PC-9 (cell line): Measurements from ENCODE around the gene RUNX1. TPM values are rescaled to one million over a fixed set of nuclear protein-coding genes. Genes with fewer than 3 reads are reported as not detected.

Source experiments
- BruUV-seq: library from RNA; stranded (reverse); fragments of 400-500 nt; replicated peaks from 2 replicates; lab custom pipeline; 2021; lab: Mats Ljungman, UMichigan
- CTCF ChIA-PET: fragments of 300-600 bp; sonication (Branson Sonifier 250); formaldehyde crosslinking; loops from one replicate; lab custom pipeline; 2022; ENCODE audit warnings: antibody characterized with exemption; lab: Charles Lee
- POLR2A ChIA-PET: fragments of 300-600 bp; sonication (Branson Sonifier 250); formaldehyde crosslinking; loops from one replicate; lab custom pipeline; 2022; ENCODE audit warnings: antibody characterized with exemption; ENCODE audit not compliant: unreplicated experiment; lab: Charles Lee
- DNase-seq, 2 experiments: peaks; one replicate each; pipeline versions ENCODE4 v3.0.0 to v3.0.0-alpha.2; 2015 to 2022; ENCODE audit warnings: mixed read lengths in 1 of 2
- H2AFZ ChIP-seq: fragments of 200-600 bp; sonication (generic); 2 replicates; pipeline ENCODE4 v1.8.1; 2017; ENCODE audit warnings: antibody characterized with exemption
- H3F3A ChIP-seq: fragments of 200-600 bp; sonication (generic); 2 replicates; pipeline ENCODE4 v1.8.1; 2017; ENCODE audit warnings: antibody characterized with exemption, mild to moderate bottlenecking, low read depth; ENCODE audit not compliant: insufficient read depth
- H3K27ac ChIP-seq: fragments of 200-600 bp; sonication (generic); 2 replicates; pipeline ENCODE4 v1.6.1; 2016; ENCODE audit warnings: mixed run types
- H3K27me3 ChIP-seq: fragments of 200-600 bp; sonication (generic); 2 replicates; pipeline ENCODE4 v1.6.1; 2016; ENCODE audit warnings: low read depth, mixed run types; ENCODE audit not compliant: insufficient read depth
- H3K36me3 ChIP-seq: fragments of 200-600 bp; sonication (generic); 2 replicates; pipeline ENCODE4 v1.6.1; 2016; ENCODE audit warnings: low read depth, mixed run types
- H3K4me1 ChIP-seq: fragments of 200-600 bp; sonication (generic); replicated peaks from 2 replicates; pipeline ENCODE4 v1.6.1; 2016; ENCODE audit warnings: mixed run types; ENCODE audit not compliant: insufficient read depth
- H3K4me2 ChIP-seq: fragments of 200-600 bp; sonication (generic); 2 replicates; pipeline ENCODE4 v1.6.1; 2017; ENCODE audit warnings: mixed run types
- H3K4me3 ChIP-seq: fragments of 200-600 bp; sonication (generic); 2 replicates; pipeline ENCODE4 v1.6.1; 2016; ENCODE audit warnings: mixed run types
- H3K79me2 ChIP-seq: fragments of 200-600 bp; sonication (generic); 2 replicates; pipeline ENCODE4 v1.6.1; 2017; ENCODE audit warnings: low read depth, mixed run types
- H3K9me2 ChIP-seq: fragments of 200-600 bp; sonication (generic); 2 replicates; pipeline ENCODE4 v1.8.1; 2017; ENCODE audit warnings: mild to moderate bottlenecking; ENCODE audit not compliant: insufficient read depth
- H3K9me3 ChIP-seq: fragments of 200-600 bp; sonication (generic); 2 replicates; pipeline ENCODE4 v1.8.1; 2016; ENCODE audit warnings: low read depth; ENCODE audit not compliant: insufficient read depth
- H4K20me1 ChIP-seq: fragments of 200-600 bp; sonication (generic); 2 replicates; pipeline ENCODE4 v1.8.1; 2017; ENCODE audit not compliant: insufficient read depth
- EZH2 ChIP-seq: fragments of 200-600 bp; sonication (generic); IDR thresholded peaks from 2 replicates; pipeline ENCODE4 v1.8.0; 2017; ENCODE audit warnings: antibody characterized with exemption, low read depth
- intact Hi-C: fragments of 100-400 bp; cut with micrococcal nuclease; formaldehyde crosslinking; loops from one replicate; pipeline ENCODE4 v1.10.0; 2022; ENCODE audit not compliant: unreplicated experiment
- total RNA-seq: library from RNA; stranded (reverse); gene quantifications from 2 replicates; pipeline ENCODE4 v1.2.3, GENCODE V29; 2021
- TF ChIP-seq, protein P1 (sequence below): fragments of 200-600 bp; sonication (generic); conservative IDR thresholded peaks from 2 replicates; pipeline ENCODE4 v1.6.1; 2017; ENCODE audit warnings: mixed run types, antibody characterized with exemption, mild to moderate bottlenecking, moderate library complexity

Gene RUNX1
- total RNA-seq, 1 experiment from 2014 or later = 58.5 TPM

DNA sequence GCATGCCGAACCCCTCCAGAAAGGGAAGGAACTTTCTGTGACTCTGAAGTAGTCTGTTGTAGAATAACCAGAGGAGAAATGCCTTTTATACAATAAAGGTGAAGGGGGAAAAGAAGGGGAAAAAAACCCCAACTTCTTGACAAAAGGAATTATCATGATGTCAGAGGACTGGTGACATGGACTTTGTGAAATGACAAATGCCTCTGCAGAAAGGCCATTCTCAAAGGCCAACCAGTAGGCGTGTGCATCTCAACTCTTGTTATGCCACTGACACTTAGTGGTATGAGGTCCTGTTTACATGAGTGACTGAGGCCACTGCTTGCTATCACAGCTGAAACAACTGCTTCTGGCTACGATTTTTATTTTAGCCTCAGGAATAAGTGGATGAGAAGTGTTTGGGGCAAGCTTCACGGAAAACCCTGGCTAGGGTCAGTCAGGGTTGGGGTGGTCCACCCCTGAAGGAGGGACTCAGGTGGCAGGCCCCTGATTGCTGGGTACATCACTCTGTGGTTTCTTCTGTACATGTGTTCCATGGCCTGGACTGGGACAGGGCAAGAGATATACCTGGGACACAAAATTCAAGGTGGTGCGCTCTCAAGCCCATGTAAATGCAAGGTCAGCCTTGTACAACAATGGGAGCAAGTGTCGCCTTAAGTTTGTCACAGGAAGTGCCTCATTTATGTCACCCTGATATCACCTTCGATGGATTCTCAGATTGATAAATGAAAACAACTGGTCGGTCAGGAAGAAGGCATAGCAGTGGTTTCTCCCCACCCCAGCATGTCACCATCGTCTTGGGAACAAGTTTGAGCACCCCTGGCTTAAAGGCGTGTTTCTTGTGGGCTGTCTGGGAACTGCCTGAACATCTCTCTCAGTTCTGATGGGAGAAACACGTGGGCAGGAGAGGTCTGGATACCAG lies 12.4 kb downstream of the RUNX1 start:
- ChIA-PET CTCF (no interaction called here), POLR2A (interaction anchor here (0.5 kb wide), 1 partner anchor 157 kb away, joined by 5 read pairs; no protein-coding TSS in a partner anchor)
- H3K4me1 ChIP-seq = no peaks in the 10 kb centered on the region
- DNase-seq = no peak
- H3K27me3 ChIP-seq = no peaks in the 10 kb centered on the region
- peaks cover 94% of the 10 kb centered on the region for H3K79me2 ChIP-seq
- intact Hi-C loops = no loop called here
- no TSS peak for BruUV-seq
- H3K4me2 ChIP-seq = no peak overlapping the region
- no peaks in the 10 kb centered on the region for H3F3A ChIP-seq
- no peaks in the 10 kb centered on the region for H3K9me2 ChIP-seq
- H4K20me1 ChIP-seq = peaks cover 6% of the 10 kb centered on the region; the same call in 1 of the 2 replicates
- TF ChIP-seq, protein P1, sequence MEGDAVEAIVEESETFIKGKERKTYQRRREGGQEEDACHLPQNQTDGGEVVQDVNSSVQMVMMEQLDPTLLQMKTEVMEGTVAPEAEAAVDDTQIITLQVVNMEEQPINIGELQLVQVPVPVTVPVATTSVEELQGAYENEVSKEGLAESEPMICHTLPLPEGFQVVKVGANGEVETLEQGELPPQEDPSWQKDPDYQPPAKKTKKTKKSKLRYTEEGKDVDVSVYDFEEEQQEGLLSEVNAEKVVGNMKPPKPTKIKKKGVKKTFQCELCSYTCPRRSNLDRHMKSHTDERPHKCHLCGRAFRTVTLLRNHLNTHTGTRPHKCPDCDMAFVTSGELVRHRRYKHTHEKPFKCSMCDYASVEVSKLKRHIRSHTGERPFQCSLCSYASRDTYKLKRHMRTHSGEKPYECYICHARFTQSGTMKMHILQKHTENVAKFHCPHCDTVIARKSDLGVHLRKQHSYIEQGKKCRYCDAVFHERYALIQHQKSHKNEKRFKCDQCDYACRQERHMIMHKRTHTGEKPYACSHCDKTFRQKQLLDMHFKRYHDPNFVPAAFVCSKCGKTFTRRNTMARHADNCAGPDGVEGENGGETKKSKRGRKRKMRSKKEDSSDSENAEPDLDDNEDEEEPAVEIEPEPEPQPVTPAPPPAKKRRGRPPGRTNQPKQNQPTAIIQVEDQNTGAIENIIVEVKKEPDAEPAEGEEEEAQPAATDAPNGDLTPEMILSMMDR = no peak
- TF ChIP-seq EZH2 = no peak
- H3K27ac ChIP-seq = no peak overlapping the region
- H3K36me3 ChIP-seq = peaks cover 42% of the 10 kb centered on the region
- no peaks in the 10 kb centered on the region for H3K9me3 ChIP-seq
- H3K4me3 ChIP-seq = no peak overlapping the region
- no peak overlapping the region for H2AFZ ChIP-seq

DNA sequence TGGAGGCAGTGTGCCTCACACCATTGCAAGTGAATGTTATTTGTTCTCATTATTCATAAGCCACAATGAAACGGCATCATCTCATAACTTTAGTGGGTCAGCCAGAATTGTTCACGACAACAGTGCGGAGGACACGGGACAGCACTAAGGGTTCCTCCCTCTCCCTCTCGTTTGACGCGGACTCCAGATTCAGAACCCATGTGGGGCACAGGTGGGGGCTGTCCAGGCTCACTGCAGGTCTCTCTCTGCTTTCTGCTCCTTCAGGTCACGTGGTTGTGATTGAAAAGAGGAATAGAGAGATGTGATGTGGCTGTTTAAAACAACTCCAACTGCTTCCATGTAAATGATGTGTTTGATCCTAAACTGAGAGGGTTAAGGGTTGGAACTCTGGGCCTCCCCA lies 13.5 kb downstream of the RUNX1 start:
- Histone ChIP-seq H4K20me1 (no peaks in the 10 kb centered on the region; the same call in 1 of the 2 replicates), H3F3A (no peaks in the 10 kb centered on the region), H3K4me1 (no peaks in the 10 kb centered on the region), H3K27ac (no peak overlapping the region), H2AFZ (no peak overlapping the region), H3K4me3 (no peak overlapping the region), H3K27me3 (no peaks in the 10 kb centered on the region), H3K9me3 (no peaks in the 10 kb centered on the region), H3K79me2 (peaks cover 94% of the 10 kb centered on the region), H3K4me2 (no peak overlapping the region), H3K9me2 (no peaks in the 10 kb centered on the region), H3K36me3 (peaks cover 37% of the 10 kb centered on the region)
- CTCF ChIA-PET = no interaction called here
- no peak for DNase-seq
- intact Hi-C loops = no loop called here
- BruUV-seq = no TSS peak
- no peak for TF ChIP-seq EZH2
- TF ChIP-seq, protein P1 = no peak
- POLR2A ChIA-PET = interaction anchor here (0.7 kb wide), 1 partner anchor 15 kb away, joined by 4 read pairs; no protein-coding TSS in a partner anchor

DNA sequence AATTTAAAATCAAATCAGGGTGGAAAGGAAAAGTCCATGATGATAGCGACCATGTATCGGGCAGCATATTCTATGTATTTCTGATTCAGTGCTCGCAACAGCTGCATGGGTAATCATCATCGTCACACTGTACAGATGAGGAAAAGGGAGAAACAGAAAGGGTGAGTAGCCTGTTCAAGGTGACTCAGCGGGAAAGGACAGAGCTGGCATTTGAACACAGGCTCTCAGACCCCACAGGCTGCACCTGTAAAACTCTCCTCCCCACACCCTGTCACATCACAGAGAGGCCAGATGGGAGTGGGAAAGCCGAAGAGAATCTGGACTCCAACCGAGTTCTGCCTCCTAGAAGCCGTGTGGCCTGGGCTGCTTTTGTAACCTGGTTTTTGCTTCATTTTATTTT lies 14.0 kb downstream of the RUNX1 start:
- no peak for TF ChIP-seq EZH2
- TF ChIP-seq, protein P1 = no peak
- Histone ChIP-seq H4K20me1 (no peaks in the 10 kb centered on the region; the same call in 1 of the 2 replicates), H3K4me3 (no peak overlapping the region), H3K79me2 (peaks cover 96% of the 10 kb centered on the region), H2AFZ (no peak overlapping the region), H3K4me2 (no peak overlapping the region), H3K27me3 (no peaks in the 10 kb centered on the region), H3K9me2 (no peaks in the 10 kb centered on the region), H3K27ac (no peak overlapping the region), H3K36me3 (peaks cover 34% of the 10 kb centered on the region), H3F3A (no peaks in the 10 kb centered on the region), H3K4me1 (no peaks in the 10 kb centered on the region), H3K9me3 (no peaks in the 10 kb centered on the region)
- DNase-seq = no peak
- no TSS peak for BruUV-seq
- intact Hi-C loops = no loop called here
- CTCF ChIA-PET = no interaction called here
- POLR2A ChIA-PET = no interaction called here
